Thyroid gland (tissue), 4 donors: ENCODE data around the gene ADAMTS2.

Source experiments
- POLR2A ChIP-seq, 2 donors: fragments of 450-650 bp; IDR thresholded peaks; one replicate each; pipeline ENCODE4 v1.6.1; 2017; ENCODE audit warnings: antibody characterized with exemption in 2 of 2, mild to moderate bottlenecking in 2 of 2, moderate library complexity in 1 of 2
- TF ChIP-seq, protein P1 (sequence below), 6 experiments: fragments of 200-600 bp in 3 of 6; fragments of 450-650 bp in 3 of 6; sonication (generic) in 3 of 6; IDR thresholded peaks; one replicate each; pipeline ENCODE4 v1.5.1; 2016 to 2019; ENCODE audit warnings: antibody characterized with exemption in 6 of 6, mild to moderate bottlenecking in 2 of 6, inconsistent platforms in 1 of 6, moderate library complexity in 1 of 6

DNA sequence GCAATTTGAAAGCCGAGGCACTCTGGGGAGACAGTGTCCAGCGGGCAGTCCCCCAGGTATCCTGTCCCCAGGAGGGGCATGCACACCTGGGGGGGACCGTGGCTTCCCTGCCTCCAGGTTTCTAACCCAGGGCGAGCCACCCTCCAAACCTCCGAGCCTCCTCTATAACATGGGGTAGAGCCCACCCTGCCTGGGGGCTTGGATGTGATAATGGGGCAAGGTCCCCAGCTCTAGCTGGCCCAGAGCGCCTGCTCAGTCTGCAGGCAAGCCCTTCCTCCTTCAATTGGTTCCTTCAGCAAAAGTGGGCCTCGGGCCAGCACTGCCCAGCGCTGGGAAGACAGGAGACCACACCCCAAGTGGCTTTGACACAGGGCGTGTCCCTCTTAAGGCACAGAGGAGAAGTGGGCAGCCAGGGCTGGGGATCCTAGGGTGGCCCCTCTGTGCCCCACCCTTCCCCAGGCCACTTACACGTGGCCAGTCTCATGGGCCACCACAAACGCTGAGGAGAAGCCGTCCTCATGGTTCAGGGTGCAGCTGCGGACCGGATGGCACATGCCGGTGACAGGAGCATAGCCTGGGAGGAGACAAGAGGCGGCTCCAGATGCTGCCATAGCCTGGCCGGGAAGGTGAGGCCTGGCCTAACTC, 190.8 kb downstream of the ADAMTS2 start:
- TF ChIP-seq POLR2A (IDR thresholded peaks at IDR 0.05), result no peak
- TF ChIP-seq, protein P1, sequence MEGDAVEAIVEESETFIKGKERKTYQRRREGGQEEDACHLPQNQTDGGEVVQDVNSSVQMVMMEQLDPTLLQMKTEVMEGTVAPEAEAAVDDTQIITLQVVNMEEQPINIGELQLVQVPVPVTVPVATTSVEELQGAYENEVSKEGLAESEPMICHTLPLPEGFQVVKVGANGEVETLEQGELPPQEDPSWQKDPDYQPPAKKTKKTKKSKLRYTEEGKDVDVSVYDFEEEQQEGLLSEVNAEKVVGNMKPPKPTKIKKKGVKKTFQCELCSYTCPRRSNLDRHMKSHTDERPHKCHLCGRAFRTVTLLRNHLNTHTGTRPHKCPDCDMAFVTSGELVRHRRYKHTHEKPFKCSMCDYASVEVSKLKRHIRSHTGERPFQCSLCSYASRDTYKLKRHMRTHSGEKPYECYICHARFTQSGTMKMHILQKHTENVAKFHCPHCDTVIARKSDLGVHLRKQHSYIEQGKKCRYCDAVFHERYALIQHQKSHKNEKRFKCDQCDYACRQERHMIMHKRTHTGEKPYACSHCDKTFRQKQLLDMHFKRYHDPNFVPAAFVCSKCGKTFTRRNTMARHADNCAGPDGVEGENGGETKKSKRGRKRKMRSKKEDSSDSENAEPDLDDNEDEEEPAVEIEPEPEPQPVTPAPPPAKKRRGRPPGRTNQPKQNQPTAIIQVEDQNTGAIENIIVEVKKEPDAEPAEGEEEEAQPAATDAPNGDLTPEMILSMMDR (IDR thresholded peaks at IDR 0.05), result no peak
